HEK293T (cell line): ENCODE data around the gene SLC25A47.
"Not testable (repeated sequence)": the region's sequence is repeated elsewhere in the genome, so short reads cannot be mapped to it uniquely, and the experiment has no call there.

Experiments
- CTCF ChIA-PET: fragments of 350-600 bp; formaldehyde crosslinking; extraction: SDS; loops from one replicate; lab custom pipeline; 2021; ENCODE audit warnings: antibody characterized with exemption, inconsistent platforms; lab: Yijun Ruan, JAX
- POLR2A ChIA-PET: fragments of 350-600 bp; formaldehyde crosslinking; extraction: SDS; loops from one replicate; lab custom pipeline; 2020; ENCODE audit warnings: antibody characterized with exemption, inconsistent platforms; lab: Yijun Ruan, JAX
- DNase-seq: peaks from one replicate; pipeline ENCODE4 v3.0.0; 2012; ENCODE audit warnings: mixed read lengths; ENCODE audit errors: extremely low spot score
- ARNT ChIP-seq: fragments of 450-650 bp; IDR thresholded peaks from 2 replicates; pipeline ENCODE4 v1.6.1; 2017; ENCODE audit warnings: mild to moderate bottlenecking
- BHLHE40 ChIP-seq: fragments of 450-650 bp; IDR thresholded peaks from 2 replicates; pipeline ENCODE4 v1.6.1; 2016; ENCODE audit warnings: mild to moderate bottlenecking, moderate library complexity, borderline replicate concordance
- CTBP1 ChIP-seq: fragments of 450-650 bp; IDR thresholded peaks from 2 replicates; pipeline ENCODE4 v1.6.1; 2016; ENCODE audit warnings: borderline replicate concordance
- ELF4 ChIP-seq: fragments of 450-650 bp; IDR thresholded peaks from 2 replicates; pipeline ENCODE4 v1.6.1; 2017; ENCODE audit warnings: antibody characterized with exemption
- FOXA1 ChIP-seq: fragments of 450-650 bp; IDR thresholded peaks from 2 replicates; pipeline ENCODE4 v1.6.1; 2016; ENCODE audit warnings: mild to moderate bottlenecking
- FOXK2 ChIP-seq: fragments of 450-650 bp; IDR thresholded peaks from 2 replicates; pipeline ENCODE4 v1.6.1; 2016; ENCODE audit warnings: mild to moderate bottlenecking
- FOXM1 ChIP-seq: fragments of 450-650 bp; IDR thresholded peaks from 2 replicates; pipeline ENCODE4 v1.6.1; 2017; ENCODE audit warnings: mild to moderate bottlenecking, borderline replicate concordance
- HDGF ChIP-seq: fragments of 450-650 bp; IDR thresholded peaks from 2 replicates; pipeline ENCODE4 v1.6.1; 2017; ENCODE audit warnings: antibody characterized with exemption, borderline replicate concordance
- L3MBTL2 ChIP-seq: fragments of 450-650 bp; conservative IDR thresholded peaks from 2 replicates; pipeline ENCODE4 v1.6.1; 2016; ENCODE audit warnings: mild to moderate bottlenecking
- LEF1 ChIP-seq: fragments of 450-650 bp; IDR thresholded peaks from 2 replicates; pipeline ENCODE4 v1.6.1; 2017; ENCODE audit warnings: mild to moderate bottlenecking, borderline replicate concordance
- NFRKB ChIP-seq: fragments of 450-650 bp; IDR thresholded peaks from 2 replicates; pipeline ENCODE4 v1.6.1; 2016; ENCODE audit warnings: mild to moderate bottlenecking, moderate library complexity
- SP1 ChIP-seq: fragments of 450-650 bp; IDR thresholded peaks from 2 replicates; pipeline ENCODE4 v1.6.1; 2017
- SUZ12 ChIP-seq: fragments of 450-650 bp; IDR thresholded peaks from 2 replicates; pipeline ENCODE4 v1.6.1; 2016; ENCODE audit warnings: mild to moderate bottlenecking
- TARDBP ChIP-seq: fragments of 450-650 bp; IDR thresholded peaks from 2 replicates; pipeline ENCODE4 v1.6.1; 2016
- ZNF384 ChIP-seq: fragments of 450-650 bp; IDR thresholded peaks from 2 replicates; pipeline ENCODE4 v1.6.1; 2016
- TF ChIP-seq, protein P1 (sequence below): fragments of 450-650 bp; IDR thresholded peaks from 2 replicates; pipeline ENCODE4 v1.6.1; 2016

SLC25A47 gene

DNA sequence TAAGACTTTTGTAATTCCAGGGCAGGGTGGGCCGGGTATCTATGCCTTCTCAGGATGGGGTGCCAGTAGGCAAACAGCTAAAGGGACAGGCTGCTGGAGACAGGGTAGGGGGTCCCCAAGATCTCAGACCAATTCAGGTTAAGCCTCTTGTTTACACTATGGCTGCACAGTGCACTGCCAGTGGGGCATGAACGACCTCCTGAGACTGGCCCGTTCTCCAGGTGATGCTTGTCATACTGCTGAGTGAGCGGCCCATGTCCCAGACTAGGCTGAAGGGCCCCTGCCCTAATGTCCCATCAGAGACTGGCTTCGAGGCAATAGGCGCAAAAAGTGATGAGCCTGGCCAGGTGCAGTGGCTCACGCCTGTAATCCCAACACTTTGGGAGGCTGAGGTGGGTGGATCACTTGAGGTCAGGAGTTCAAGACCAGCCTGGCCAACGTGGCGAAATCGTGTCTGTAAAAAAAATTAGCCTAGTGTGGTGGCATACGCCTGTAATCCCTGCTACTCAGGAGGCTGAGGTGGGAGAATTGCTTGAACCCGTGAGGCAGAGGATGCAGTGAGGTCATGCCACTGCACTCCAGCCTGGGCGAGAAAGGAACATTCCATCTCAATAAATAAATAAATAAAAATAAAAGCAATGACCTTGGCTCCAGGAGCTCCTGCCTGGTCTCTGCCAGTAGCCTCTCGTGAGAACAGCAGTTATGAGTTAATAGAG, 29.5 kb upstream of the SLC25A47 start:
- ChIA-PET CTCF (interaction anchor here (1.4 to 2.1 kb wide), 3 partner anchors 8 to 84 kb away, joined by 4 to 5 read pairs (median 4); no protein-coding TSS in a partner anchor), POLR2A (no interaction called here)
- TF ChIP-seq FOXM1 (no peak), FOXK2 (no peak), SUZ12 (no peak), CTBP1 (no peak), FOXA1 (no peak), ELF4 (no peak), LEF1 (no peak), L3MBTL2 (no peak), BHLHE40 (no peak)
- no peak for DNase-seq

DNA sequence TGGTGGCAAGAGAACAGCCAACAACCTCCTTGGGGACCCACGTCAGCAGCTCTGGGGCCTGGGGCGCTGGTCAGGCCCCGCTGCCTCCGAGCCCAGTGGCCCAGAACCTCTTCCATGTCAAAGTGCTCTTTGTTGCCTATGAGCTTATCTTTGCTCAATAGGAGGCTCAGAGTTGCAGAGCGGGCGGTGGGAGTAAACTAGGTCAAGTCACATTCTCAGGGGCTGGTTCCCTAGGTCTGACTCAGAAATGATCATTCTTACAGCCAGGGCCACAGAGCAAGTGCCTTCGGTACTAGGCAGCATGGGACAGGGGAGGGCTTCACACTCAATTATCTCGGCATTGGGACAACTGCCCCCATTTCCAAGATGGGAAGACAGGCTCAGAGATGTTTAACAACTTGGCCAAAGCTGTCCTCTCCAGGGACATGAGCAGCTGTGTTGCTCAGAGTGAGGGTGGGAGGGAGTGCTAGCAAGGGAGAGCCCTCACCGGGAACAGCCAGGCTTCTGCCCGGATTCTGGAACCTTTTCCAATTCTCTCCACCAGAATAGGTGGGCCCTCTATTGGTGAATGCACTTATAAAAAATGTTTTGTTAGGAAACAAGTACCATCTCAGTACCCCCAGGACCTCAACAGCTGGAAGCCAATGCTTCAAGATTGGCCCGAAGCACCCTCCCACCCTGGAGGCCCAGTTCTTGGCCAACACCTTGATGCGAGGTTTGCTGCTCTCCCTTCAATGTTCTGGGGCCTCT, 28.8 kb upstream of the SLC25A47 start:
- TF ChIP-seq FOXA1 (no peak), HDGF (no peak), SUZ12 (no peak), L3MBTL2 (no peak), BHLHE40 (no peak), LEF1 (no peak), ZNF384 (no peak), FOXM1 (no peak), TARDBP (no peak)
- TF ChIP-seq, protein P1, sequence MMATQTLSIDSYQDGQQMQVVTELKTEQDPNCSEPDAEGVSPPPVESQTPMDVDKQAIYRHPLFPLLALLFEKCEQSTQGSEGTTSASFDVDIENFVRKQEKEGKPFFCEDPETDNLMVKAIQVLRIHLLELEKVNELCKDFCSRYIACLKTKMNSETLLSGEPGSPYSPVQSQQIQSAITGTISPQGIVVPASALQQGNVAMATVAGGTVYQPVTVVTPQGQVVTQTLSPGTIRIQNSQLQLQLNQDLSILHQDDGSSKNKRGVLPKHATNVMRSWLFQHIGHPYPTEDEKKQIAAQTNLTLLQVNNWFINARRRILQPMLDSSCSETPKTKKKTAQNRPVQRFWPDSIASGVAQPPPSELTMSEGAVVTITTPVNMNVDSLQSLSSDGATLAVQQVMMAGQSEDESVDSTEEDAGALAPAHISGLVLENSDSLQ, result no peak
- ChIA-PET POLR2A (no interaction called here), CTCF (interaction anchor here (1.4 to 2.1 kb wide), 2 partner anchors 9 to 83 kb away, joined by 4 to 5 read pairs; no protein-coding TSS in a partner anchor)
- DNase-seq, result no peak

DNA sequence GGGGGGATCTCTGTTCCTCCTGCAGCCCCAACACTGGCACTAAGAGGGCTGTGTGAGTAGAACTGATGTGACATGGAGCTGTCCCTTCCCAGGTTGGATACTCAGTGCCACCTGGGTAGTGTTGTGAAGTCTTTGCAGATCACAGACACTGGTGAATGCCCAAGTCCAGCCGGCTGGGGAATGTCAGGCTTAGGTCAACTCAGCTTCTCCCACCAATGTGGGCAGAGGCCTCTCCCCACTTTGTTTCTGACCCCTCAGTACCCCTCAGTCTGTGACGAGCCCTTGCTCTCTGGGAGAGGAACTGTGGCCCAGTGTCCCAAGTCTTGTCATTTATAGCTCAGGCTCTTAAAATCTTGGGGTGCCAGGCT, 28.2 kb upstream of the SLC25A47 start:
- TF ChIP-seq HDGF (no peak), SP1 (no peak), L3MBTL2 (no peak), ARNT (no peak), TARDBP (no peak), ZNF384 (no peak), FOXM1 (no peak), CTBP1 (no peak), SUZ12 (no peak), BHLHE40 (no peak), NFRKB (no peak), FOXA1 (no peak), ELF4 (no peak), LEF1 (no peak), FOXK2 (no peak)
- TF ChIP-seq, protein P1, result no peak
- ChIA-PET CTCF (interaction anchor here (1.4 to 2.1 kb wide), 2 partner anchors 9 to 83 kb away, joined by 4 to 5 read pairs; no protein-coding TSS in a partner anchor), POLR2A (no interaction called here)
- DNase-seq, result no peak

DNA sequence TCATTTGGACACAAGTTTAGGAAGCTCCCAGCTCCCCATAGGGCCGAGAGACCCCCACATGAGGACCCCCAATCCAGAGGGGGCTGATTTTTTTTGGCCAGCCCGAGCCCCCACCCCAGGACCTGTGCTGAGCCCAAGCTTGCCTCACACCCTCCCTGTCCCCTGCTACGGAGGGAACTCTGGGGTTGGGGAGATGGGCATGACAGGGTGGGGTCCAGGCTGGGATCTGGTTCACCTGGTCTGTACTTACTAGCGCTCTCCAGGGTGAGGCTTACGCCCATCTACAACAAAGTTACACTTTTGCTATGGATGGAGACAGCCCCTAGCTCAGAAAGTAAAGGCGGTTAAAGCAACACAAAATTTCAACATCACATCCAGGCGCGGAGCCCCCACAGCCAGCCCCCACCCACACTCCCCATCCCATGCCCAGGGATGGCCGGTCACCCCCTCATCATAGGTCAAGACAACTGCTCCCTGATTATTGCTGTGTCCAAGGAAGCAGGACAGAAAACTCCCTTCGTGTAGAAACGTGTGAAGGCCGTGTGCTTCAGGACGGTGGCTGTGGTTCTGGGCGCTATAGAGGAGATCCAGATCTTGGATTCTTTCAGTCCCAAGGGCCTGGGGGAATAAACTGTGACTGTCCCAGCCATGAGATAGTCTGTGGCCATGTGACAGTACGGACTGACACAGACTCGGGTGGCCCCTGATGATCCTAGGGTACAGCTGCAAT, 27.6 kb upstream of the SLC25A47 start:
- POLR2A ChIA-PET, result no interaction called here
- CTCF ChIA-PET, result interaction anchor here (1.4 to 2.1 kb wide), 2 partner anchors 10 kb away, joined by 4 to 5 read pairs; no protein-coding TSS in a partner anchor
- TF ChIP-seq CTBP1 (no peak), TARDBP (no peak), FOXA1 (no peak), SUZ12 (no peak), FOXM1 (no peak), FOXK2 (no peak), BHLHE40 (no peak), SP1 (no peak), NFRKB (no peak), L3MBTL2 (no peak; the same call in 1 of the 2 replicates), HDGF (no peak), ARNT (no peak), ZNF384 (no peak), ELF4 (no peak), LEF1 (no peak)
- TF ChIP-seq, protein P1, result no peak
- no peak for DNase-seq

DNA sequence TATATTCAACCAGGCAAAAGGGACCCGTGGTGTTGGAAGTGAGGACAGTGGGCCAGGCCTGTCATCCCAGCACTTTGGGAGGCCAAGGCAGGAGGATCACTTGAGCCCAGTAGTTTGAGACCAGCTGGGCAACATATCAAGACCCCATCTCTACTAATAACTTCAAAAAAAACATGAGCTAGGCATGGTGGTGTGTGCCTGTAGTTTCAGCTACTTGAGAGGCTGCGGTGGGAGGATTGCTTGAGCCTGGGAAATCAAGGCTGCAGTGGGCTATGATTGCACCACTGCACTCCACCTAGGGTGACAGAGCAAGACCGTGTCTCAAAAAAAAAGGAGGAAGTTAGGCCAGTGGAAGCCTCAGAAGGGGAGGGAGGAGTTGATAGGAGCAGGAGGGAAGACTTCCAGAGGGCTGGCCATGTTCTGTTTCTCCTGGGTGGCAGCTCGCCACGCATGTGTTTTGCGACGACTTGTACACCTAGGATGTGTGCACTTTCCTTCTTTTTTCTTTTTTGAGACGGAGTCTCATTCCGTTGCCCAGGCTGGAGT, 27.0 kb upstream of the SLC25A47 start:
- ChIA-PET CTCF (interaction anchor here (1.4 kb wide), 1 partner anchor 10 kb away, joined by 4 read pairs; no protein-coding TSS in a partner anchor), POLR2A (no interaction called here)
- no peak for DNase-seq
- TF ChIP-seq SUZ12, result no peak
- TF ChIP-seq BHLHE40, result no peak
- TF ChIP-seq ARNT, result no peak
- TF ChIP-seq LEF1, result no peak
- TF ChIP-seq HDGF, result no peak
- no peak for TF ChIP-seq TARDBP
- TF ChIP-seq FOXA1, result no peak
- no peak for TF ChIP-seq SP1
- no peak for TF ChIP-seq CTBP1

DNA sequence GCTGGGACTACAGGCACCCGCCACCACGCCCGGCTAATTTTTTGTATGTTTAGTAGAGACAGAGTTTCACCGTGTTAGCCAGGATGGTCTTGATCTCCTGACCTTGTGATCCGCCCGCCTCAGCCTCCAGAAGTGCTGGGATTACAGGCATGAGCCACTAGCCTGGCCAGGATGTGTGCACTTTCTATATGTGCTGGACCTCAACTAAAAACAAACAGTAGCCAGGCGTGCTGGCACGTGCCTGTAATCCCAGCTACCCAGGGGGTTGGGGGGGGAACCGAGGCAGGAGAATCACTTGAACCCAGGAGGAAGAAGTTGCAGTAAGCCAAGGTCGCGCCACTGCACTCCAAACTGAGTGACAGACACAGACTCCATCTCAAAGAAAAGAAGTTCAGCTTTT, 26.4 kb upstream of the SLC25A47 start:
- CTCF ChIA-PET, result interaction anchor here (1.4 kb wide), 1 partner anchor 11 kb away, joined by 4 read pairs; no protein-coding TSS in a partner anchor
- POLR2A ChIA-PET, DNase-seq: not testable (repeated sequence)
